ENCODE data around the gene TMEM95. TPM values are rescaled to one million over a fixed set of nuclear protein-coding genes. Genes with fewer than 3 reads are reported as not detected.

The TMEM95 gene, protein sequence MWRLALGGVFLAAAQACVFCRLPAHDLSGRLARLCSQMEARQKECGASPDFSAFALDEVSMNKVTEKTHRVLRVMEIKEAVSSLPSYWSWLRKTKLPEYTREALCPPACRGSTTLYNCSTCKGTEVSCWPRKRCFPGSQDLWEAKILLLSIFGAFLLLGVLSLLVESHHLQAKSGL
- total RNA-seq = not detected

DNA sequence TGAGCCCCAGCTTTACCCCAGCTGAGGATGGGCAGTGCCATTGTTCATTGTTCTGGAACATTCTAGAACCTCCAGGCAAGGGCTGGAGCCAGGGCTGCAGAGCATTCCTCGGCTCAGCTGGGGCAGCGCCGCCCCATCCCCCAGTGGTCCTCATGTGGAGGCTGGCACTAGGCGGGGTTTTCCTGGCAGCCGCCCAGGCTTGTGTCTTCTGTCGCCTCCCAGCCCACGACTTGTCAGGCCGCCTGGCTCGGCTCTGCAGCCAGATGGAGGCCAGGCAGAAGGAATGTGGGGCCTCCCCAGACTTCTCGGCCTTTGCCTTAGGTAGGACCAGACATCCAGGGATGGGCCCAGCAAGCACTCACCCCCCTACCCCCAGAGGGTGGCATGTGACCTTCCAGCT, at the start of gene TMEM95:
TSS of gene TMEM95 (plus strand) at position 104 of the 400 bp plus-strand sequence. CDS start at position 153, 49 bp downstream.
- H3K9me3 Mint-ChIP-seq = no peaks in the 10 kb centered on the region
- DNase-seq (ENCODE audit: low spot score) (no peak), ATAC-seq (no peak)
- H3K36me3 Mint-ChIP-seq = no peaks in the 10 kb centered on the region
- peak within 1 kb of the TSS; percentile 41 to 58 for H3K27ac Mint-ChIP-seq
- no peaks in the 10 kb centered on the region for H3K27me3 Mint-ChIP-seq
- H3K4me1 Mint-ChIP-seq (ENCODE audit: low read depth in 2 of 2) = peaks cover 17 to 30% of the 10 kb centered on the region in 2 donors
- H3K4me3 Mint-ChIP-seq = no peak within 1 kb of the TSS

DNA sequence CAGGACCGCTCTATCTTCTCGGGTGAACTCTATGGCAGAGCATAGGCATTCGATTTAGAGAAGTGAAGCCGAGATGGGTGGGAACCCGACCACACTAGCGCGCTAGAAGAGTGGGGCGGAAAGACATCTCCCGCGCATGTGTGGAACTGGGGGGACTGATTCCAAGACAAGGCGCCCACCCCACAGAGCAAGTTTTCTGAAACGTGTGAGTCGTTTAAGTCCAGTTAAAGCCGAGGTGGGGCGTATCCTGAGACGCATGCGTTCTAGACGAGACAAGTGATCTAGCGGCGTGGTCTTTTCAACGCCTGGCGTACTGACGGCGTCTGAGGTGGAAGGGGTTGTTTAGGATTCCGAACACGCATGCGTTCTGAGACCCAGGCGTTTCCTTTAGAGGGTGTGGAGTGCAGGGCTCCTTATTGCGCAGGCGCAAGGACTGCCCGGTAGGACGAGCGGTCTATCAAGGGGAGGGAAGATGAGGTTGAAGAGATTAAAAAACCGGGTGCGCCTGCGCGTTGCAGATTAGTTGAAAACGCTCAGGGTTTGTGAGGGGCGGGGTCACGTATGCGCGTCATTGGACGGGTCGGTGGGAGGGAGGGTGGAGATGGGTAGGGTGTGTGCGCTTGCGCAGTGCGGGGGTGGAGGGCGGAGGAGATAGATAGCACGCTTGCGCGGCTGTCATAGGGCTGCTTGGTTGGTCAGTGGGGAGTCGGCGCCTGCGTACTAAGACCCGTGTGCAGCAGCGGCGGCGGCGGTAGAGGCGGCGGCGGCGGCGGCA, 47.9 kb upstream of the TMEM95 start, which contains the start of gene EIF5A:
TSS of gene EIF5A (plus strand) at position 718 of the 775 bp plus-strand sequence. CDS start 2,008 bp downstream, outside the sequence.
- Mint-ChIP-seq H3K9me3 (no peaks in the 10 kb centered on the region), H3K36me3 (peaks cover 31% of the 10 kb centered on the region)

DNA sequence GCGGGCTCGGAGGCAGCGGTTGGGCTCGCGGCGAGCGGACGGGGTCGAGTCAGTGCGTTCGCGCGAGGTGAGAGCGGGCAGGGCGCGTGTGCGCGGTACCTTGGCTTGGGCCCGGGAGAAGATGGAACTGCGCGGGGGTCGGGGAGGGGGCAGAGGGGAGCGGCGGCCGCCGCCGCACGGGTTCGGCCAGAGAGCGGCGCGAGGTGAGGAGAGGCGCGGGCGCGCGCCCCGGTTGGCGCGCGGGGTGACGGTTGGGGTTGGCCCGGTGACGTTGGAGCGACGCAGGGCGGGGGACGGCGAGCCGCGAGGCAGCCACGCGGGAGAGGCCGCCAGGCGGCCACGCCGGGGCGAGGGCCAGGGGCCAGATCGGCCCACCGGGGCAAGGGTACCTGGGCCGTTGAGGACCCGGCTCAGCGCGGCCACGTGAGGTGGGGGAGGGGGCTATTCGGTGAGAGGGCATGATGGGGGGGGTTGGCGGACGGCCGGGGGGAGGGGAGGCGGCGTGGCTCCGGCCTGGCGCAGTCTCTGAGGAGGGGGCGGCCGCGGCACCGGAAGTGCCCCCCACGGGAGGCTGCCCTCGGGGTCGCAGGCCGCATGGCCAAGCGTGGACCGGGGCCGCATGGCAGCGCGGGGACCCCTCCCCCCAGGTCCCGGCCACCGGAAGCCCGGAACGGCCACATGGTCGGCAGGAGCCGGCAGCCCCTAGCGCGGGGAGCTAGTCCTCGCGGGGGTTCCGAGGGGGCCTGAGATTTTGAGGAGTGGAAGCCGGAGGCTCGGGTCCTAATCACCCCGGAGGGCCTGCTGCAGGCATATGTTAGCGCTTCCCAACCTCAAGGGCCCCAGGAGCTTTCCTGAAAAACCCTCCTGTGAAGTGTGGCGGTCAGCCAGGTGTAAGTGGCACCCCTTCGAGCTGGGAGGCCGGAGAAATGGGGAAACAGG, 47.0 kb upstream of the TMEM95 start:
- peak overlapping the region; percentile 87 for H3K4me3 Mint-ChIP-seq
- peak overlapping the region; percentile 97 for H3K27ac Mint-ChIP-seq
- H3K9me3 Mint-ChIP-seq = no peaks in the 10 kb centered on the region
- ATAC-seq (peak; percentile 1 to 18), DNase-seq (ENCODE audit: low spot score) (peak; percentile 72)
- H3K4me1 Mint-ChIP-seq (ENCODE audit: low read depth in 2 of 2) = peaks cover 49 to 51% of the 10 kb centered on the region in 2 donors
- no peaks in the 10 kb centered on the region for H3K27me3 Mint-ChIP-seq
- H3K36me3 Mint-ChIP-seq = peaks cover 31% of the 10 kb centered on the region

More for the DNA sequence above, 47.9 kb upstream of the TMEM95 start, which contains the start of gene EIF5A:
- peaks cover 42 to 43% of the 10 kb centered on the region in 2 donors for H3K4me1 Mint-ChIP-seq (ENCODE audit: low read depth in 2 of 2)
- ATAC-seq (peak; percentile 89 to 91), DNase-seq (ENCODE audit: low spot score) (peak; percentile 100)
- H3K27me3 Mint-ChIP-seq = no peaks in the 10 kb centered on the region
- peak within 1 kb of the TSS; percentile 87 for H3K4me3 Mint-ChIP-seq
- H3K27ac Mint-ChIP-seq = peak within 1 kb of the TSS; percentile 97

DNA sequence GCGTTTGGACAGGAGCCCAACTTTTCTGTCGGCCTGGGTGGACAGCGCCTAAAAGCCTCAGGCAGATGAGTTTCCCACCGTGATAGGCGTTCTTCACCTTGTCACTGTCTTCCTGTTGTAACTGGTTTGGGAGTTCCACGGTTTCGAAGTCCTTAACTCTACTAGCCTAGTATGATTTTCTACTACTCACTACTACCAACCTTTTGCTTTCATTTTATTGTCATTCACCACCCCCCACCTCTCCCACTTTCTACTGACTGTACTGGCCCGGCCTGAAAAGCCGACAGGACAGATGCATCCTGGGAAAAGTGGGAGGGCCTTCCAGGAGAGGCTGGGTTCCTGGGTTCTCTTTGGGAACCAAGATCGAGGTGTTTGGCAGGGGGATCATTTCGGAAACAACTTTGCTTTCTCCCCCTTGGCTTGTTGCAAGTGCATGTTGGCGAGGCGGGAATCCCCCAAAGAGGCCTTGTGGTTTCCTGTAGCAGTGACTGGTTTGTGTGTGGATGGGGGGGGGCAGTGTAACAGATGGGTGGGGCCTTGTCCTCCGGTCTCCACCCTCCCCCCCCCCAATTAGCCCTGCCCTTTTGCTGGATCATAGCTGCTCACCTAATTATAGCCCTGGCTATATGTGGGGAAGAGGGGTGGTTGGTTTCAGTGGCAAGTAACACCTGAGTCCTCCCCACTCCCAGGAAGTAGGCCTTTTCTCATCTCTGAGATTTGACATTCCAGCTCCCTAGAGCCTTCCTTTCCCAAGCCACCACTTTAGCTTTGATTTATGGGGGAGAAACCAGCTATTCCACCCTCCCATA, 46.1 kb upstream of the TMEM95 start:
- Mint-ChIP-seq H3K27me3 (no peaks in the 10 kb centered on the region), H3K4me1 (ENCODE audit: low read depth in 2 of 2) (peaks cover 56 to 60% of the 10 kb centered on the region in 2 donors), H3K9me3 (no peaks in the 10 kb centered on the region), H3K4me3 (peak overlapping the region; percentile 87), H3K27ac (peak overlapping the region; percentile 97), H3K36me3 (peaks cover 31% of the 10 kb centered on the region)
- DNase-seq (ENCODE audit: low spot score) = peak; percentile 93
- peak; percentile 36 to 70 for ATAC-seq

DNA sequence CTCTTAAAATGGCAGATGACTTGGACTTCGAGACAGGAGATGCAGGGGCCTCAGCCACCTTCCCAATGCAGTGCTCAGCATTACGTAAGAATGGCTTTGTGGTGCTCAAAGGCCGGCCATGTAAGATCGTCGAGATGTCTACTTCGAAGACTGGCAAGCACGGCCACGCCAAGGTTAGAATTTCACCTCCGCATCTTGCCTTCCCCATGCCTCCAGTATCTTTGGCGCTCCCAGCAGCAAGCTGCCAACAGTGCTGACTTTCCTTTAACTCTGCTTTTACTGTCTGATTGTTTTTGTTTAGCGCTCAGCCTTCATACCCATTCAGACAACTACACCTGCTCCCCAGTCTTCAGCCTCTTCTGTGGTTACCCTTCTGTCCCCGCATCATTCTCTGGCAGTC, 45.3 kb upstream of the TMEM95 start:
- Mint-ChIP-seq H3K27me3 (no peaks in the 10 kb centered on the region), H3K27ac (peak overlapping the region; percentile 97), H3K4me1 (ENCODE audit: low read depth in 2 of 2) (peaks cover 64 to 68% of the 10 kb centered on the region in 2 donors), H3K36me3 (peaks cover 38% of the 10 kb centered on the region), H3K4me3 (peak overlapping the region; percentile 87), H3K9me3 (no peaks in the 10 kb centered on the region)
- DNase-seq (ENCODE audit: low spot score) = no peak
- ATAC-seq = no peak

DNA sequence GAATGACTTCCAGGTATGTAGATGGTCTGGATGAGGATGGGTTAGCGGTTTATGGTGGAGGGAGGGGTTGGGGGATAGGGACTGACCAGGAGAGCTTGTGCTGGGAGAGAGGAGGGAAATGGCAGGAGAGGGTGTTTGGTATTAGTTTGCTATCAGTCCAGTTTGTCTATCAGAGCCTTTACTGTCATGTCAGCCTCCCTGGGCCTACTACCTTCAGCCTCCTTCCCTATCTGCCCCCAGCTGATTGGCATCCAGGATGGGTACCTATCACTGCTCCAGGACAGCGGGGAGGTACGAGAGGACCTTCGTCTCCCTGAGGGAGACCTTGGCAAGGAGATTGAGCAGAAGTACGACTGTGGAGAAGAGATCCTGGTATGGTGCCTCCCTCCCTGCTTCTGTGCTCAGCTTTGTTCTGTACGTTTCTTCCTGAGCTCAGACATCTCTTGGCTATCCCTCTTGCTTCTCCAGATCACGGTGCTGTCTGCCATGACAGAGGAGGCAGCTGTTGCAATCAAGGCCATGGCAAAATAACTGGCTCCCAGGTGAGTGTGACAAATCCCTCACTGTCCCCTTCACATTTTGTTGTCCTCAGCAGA, 43.7 kb upstream of the TMEM95 start:
- no peaks in the 10 kb centered on the region for H3K9me3 Mint-ChIP-seq
- peak overlapping the region; percentile 97 for H3K27ac Mint-ChIP-seq
- H3K36me3 Mint-ChIP-seq = peaks cover 38% of the 10 kb centered on the region
- DNase-seq (ENCODE audit: low spot score) (no peak), ATAC-seq (no peak)
- H3K4me1 Mint-ChIP-seq (ENCODE audit: low read depth in 2 of 2) = peaks cover 64 to 74% of the 10 kb centered on the region in 2 donors
- no peaks in the 10 kb centered on the region for H3K27me3 Mint-ChIP-seq
- peak overlapping the region; percentile 87 for H3K4me3 Mint-ChIP-seq

DNA sequence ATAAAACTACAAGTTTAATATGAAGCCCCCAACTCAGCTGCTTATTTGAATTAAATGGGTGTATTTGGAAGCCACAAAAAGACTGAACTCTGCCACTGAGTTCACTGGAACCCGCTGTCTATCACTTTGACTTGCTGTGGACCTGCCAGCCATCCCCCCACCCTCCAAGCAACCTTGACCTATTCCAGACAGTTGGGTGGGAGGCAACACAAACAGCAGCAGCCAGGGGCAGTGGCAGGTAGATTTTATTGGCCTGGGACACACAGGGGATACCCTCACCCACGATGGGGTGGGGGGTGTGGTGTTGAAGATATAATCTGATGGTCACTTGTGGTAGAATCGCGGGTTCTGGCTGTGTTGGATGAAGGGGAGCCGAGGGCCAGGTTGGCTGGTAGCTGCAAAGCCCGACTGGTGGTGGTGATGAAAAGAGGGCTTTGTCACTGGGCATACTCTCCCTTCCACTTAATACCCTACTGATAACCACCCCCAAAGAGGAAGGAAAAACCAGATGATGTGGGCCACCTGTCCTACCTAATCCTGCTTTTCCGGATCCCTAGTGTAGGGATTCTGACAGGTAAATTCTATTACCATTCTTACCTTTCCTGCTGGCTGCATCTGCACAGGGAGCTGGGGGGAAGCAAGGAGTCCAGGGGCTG, 42.4 kb upstream of the TMEM95 start:
- Mint-ChIP-seq H3K27me3 (no peaks in the 10 kb centered on the region), H3K4me3 (peak overlapping the region; percentile 94), H3K36me3 (peaks cover 38% of the 10 kb centered on the region), H3K4me1 (ENCODE audit: low read depth in 2 of 2) (peaks cover 58 to 69% of the 10 kb centered on the region in 2 donors), H3K9me3 (no peaks in the 10 kb centered on the region), H3K27ac (peak overlapping the region; percentile 85 to 97)
- no peak for DNase-seq (ENCODE audit: low spot score)
- no peak for ATAC-seq

DNA sequence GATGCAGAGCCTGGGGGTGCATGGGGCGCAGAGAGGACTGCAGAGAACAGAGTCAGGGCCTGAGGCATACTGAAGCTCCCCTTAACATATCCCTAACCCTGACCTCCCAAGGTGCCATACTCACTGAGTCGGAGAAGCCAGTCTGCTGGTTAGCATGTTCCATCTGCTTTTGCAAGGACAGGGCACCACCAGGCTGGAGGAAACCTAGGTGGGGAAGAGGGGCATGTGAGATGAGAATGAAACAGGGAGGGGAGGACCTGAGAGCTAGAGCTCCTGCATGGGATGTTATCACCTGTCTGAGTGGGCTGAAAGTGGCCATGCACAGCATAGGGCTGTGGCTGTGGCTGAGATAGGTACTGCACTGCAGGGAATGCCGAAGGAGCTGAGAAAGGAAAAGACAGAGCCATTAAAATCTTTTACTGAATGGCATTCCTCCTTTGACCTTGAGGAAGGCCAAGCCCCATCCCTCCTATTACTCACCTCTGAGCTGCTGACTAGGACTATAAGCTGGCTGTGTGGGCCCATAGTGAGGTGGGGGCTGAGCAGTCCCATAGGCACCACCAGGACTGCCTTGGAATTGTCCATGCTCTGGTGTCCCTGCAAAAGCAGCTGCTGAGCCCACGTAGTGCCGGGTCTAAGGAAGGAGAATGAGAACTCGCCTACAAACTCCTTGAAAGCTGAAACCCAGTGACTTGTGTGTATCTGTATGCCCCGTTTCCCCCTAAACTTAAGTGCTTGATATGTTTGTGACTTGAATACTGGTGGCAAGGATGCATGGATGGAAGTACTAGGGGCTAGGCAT, 41.7 kb upstream of the TMEM95 start:
- DNase-seq (ENCODE audit: low spot score) (no peak), ATAC-seq (no peak)
- Mint-ChIP-seq H3K27me3 (no peaks in the 10 kb centered on the region), H3K9me3 (no peaks in the 10 kb centered on the region), H3K4me3 (peak overlapping the region; percentile 94), H3K27ac (peak overlapping the region; percentile 85 to 97), H3K4me1 (ENCODE audit: low read depth in 2 of 2) (peaks cover 58 to 69% of the 10 kb centered on the region in 2 donors), H3K36me3 (peaks cover 38% of the 10 kb centered on the region)

DNA sequence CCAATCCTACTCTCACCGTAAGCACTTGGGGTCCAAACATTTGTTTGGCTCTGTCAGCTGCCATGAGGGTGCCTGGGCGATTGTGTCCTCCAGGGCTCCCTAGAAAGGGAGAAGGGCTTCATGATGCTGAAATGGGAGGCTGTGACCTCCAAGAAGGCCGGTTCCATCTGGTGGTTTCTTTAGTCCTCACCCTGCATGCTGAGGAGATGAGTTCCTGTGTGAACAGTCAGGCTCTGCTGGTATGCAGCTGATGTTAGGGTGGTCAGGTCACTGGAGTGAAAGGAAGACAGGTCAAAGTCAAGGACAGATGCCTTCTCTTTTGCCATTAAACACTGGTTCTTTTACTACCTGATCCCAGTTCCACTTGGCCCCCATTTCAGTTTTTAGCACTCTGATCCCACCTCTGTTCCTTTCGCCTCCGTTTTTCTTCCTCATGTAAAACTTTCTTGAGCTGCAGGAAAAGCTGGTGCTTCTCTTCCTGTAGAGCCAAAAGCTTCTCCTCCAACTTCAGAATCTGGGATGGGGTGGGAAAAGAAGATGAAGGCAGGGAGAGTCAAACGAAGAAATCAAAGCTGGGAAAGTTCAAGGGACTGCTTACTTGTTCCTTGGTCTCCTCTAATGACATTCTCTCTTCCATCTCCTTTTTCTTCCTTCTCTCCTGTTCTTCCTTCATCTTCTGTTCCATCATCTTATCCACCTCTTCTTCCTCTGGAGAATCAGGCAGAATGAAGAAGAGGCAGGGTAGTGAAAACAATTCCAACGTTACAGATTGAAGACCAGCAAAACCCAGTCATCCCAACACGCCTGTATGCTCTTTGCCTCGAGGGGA, 40.9 kb upstream of the TMEM95 start:
- H3K36me3 Mint-ChIP-seq = peaks cover 33% of the 10 kb centered on the region
- peaks cover 57 to 63% of the 10 kb centered on the region in 2 donors for H3K4me1 Mint-ChIP-seq (ENCODE audit: low read depth in 2 of 2)
- no peak for ATAC-seq
- peak overlapping the region; percentile 94 for H3K4me3 Mint-ChIP-seq
- no peaks in the 10 kb centered on the region for H3K27me3 Mint-ChIP-seq
- H3K27ac Mint-ChIP-seq = peak overlapping the region; percentile 85 to 97
- no peaks in the 10 kb centered on the region for H3K9me3 Mint-ChIP-seq
- no peak for DNase-seq (ENCODE audit: low spot score)

DNA sequence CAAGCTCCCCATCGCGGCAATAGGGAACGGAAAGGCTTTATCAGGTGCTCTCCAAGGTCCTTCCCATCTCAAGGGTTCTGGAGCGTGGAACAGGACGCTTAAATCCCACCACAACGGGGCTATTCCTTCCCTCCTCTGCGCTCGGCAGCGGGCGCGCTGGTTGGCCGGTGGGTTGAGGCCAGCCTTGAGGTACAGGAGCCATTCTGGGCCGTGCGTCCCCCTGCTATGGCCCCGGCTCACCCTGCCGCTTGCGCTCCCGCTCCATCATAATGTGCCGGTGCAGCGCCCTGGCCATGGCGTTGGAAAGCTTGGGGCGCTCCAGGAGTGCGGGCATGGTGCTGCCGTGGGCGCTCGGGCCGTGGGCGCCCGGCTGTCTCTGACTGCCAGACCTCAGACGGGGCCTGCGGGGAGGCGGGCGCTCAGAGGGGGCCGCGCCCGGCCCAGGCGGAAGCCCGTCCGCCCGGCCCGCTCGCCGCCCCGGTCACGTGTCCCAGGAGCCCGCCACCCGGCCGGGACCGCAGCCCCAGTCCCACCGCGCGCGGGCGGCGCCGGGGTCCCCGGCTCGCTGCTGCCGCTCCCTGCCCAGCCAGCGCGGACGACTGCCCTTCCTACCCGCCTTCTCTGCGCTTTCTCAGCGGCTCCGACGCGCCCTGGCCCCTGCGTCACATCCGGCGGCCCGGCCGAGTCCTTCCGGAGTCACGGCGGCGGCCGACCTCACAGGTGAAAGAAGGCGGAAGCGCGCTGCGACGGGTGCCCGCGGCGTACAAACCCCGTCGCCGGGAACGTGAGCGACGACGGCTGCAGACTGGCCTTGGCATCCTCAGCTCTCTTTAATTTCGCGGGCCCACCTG, 40.0 kb upstream of the TMEM95 start, which contains the start of gene GPS2:
TSS of gene GPS2 (minus strand) at position 642 of the 851 bp plus-strand sequence. CDS start at position 334, 308 bp downstream.
- H3K4me1 Mint-ChIP-seq (ENCODE audit: low read depth in 2 of 2) = peaks cover 48 to 55% of the 10 kb centered on the region in 2 donors
- H3K36me3 Mint-ChIP-seq = peaks cover 25% of the 10 kb centered on the region
- DNase-seq (ENCODE audit: low spot score) = peak; percentile 95
- peak; percentile 90 to 94 for ATAC-seq
- peak within 1 kb of the TSS; percentile 85 to 97 for H3K27ac Mint-ChIP-seq
- peak within 1 kb of the TSS; percentile 94 for H3K4me3 Mint-ChIP-seq
- no peaks in the 10 kb centered on the region for H3K9me3 Mint-ChIP-seq
- H3K27me3 Mint-ChIP-seq = no peaks in the 10 kb centered on the region
